LoVo (cell line): ENCODE measurements around the gene LRAT.

Source experiments
- DNase-seq: peaks from one replicate; pipeline ENCODE4 v3.0.0-alpha.2; 2016; ENCODE audit warnings: low spot score

The LRAT gene

GRCh38 chr4:154778264-154778663, 34.5 kb downstream of the LRAT start:
- DNase-seq = no peak

DNA sequence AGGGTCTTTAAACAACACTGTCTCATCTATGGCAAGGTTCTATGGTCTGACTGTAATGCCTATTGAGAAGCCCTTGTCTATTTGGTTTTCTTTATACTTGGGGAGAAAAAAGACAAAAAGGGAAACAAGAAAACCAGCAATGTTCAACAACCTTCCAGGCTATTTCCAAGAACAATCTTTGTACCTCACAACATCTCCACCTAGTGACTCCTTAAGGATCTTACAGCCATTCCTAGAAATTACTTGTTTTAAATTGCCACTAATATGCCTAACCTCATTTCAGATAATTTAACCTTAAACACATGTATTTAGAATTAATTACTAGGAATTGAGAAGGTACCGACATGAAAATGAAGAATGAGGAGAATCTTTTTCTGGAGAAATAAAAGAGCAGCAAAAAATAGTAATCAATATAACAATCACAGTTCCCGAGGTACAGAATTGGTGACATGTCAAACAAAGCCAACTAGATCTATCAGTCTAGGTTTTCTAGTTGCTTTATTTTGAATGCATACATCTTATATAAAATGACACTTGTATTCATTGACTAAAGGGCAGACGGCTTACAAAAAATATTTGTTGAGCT, 35.7 kb downstream of the LRAT start:
- DNase-seq = peak; percentile 32

DNA sequence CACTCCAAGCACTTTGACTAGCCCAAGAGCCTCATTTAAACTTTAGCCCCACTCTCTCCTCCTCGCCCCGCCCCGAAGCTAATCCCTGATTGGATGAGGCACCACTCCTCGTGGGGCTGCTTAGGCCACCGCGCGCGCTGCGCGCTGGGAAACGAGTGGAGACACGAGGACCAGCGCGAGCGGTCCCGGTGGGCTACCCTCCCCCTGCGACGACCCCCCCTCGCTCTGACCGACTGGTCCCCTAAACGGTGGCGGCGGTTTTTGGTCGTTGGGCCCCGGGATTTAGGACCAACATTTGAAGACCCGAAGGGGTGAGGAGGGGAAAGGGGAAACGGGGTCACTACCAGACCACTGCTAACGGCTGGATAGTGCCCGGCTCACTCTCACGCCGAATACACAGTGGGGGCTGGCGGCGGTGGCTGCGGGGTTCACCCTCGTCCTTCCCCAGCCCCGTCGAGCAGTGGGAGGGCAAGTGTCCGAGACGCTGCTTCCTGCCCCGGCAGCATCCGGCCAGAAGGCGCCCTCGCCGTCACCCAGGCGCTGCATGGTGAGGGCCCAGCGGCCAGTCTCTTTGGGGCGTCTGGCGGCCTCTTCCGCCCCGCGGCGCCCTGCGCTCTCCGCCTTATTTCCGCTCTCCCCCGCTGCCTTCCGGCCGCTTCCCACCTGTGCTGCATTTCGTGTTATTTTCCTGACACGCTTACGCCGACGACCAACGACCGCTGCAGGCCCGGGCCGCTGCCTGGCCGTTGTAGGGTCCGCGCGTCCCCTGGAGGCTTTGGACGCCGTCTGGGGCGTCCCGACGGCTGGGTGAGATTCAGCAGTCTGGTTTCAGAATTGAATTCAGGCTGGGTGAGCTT, 37.6 kb downstream of the LRAT start, which contains the start of gene RBM46:
Gene RBM46 (plus strand): TSS at position 147 of the 857 bp plus-strand sequence. CDS start 15,481 bp downstream, outside the sequence.
- no peak for DNase-seq

GRCh38 chr4:154781983-154782293, 38.1 kb downstream of the LRAT start:
- DNase-seq = no peak
